Hepatocyte (in vitro differentiated cells): ENCODE measurements around the gene SLC1A1.

Experiments used
- CTCF ChIP-seq: fragments of 200-600 bp; sonication (generic); IDR thresholded peaks from 2 replicates; pipeline ENCODE4 v1.5.1; 2016; ENCODE audit warnings: antibody characterized with exemption, mild to moderate bottlenecking; ENCODE audit not compliant: poor library complexity
- EZH2 ChIP-seq: fragments of 200-600 bp; sonication (generic); IDR thresholded peaks from 2 replicates; pipeline ENCODE4 v1.6.1; 2016; ENCODE audit warnings: antibody characterized with exemption, mild to moderate bottlenecking, borderline replicate concordance
- EZH2phosphoT487 ChIP-seq: fragments of 200-600 bp; sonication (generic); IDR thresholded peaks from one replicate; pipeline ENCODE4 v1.6.1; 2018; ENCODE audit warnings: antibody characterized with exemption, mild to moderate bottlenecking, low read depth, moderate library complexity; ENCODE audit not compliant: unreplicated experiment, severe bottlenecking

- TF ChIP-seq CTCF (no peak), EZH2 (no peak), EZH2phosphoT487 (no peak)
Measured at GRCh38 chr9:4592295-4592694, 102.0 kb downstream of the SLC1A1 start.
